Glutamatergic neuron (in vitro differentiated cells): ENCODE measurements around the gene GLT1D1. TPM values are rescaled to one million over a fixed set of nuclear protein-coding genes. Genes with fewer than 3 reads are reported as not detected.

Experiments used
- DNase-seq: peaks from one replicate; pipeline ENCODE4 v3.0.0; 2022
- H3K27ac Mint-ChIP-seq: one replicate; pipeline ENCODE4 v1.8.0; 2020; ENCODE audit warnings: mild to moderate bottlenecking, mixed read lengths, inconsistent platforms; ENCODE audit not compliant: unreplicated experiment
- H3K27me3 Mint-ChIP-seq: one replicate; pipeline ENCODE4 v1.8.0; 2020; ENCODE audit warnings: mild to moderate bottlenecking, moderate library complexity, mixed read lengths, inconsistent platforms; ENCODE audit not compliant: unreplicated experiment
- H3K36me3 Mint-ChIP-seq: one replicate; pipeline ENCODE4 v1.8.0; 2020; ENCODE audit warnings: mild to moderate bottlenecking, mixed read lengths, inconsistent platforms; ENCODE audit not compliant: unreplicated experiment
- H3K4me1 Mint-ChIP-seq: one replicate; pipeline ENCODE4 v1.8.0; 2020; ENCODE audit warnings: mild to moderate bottlenecking, low read depth, mixed read lengths, inconsistent platforms; ENCODE audit not compliant: unreplicated experiment
- H3K4me3 Mint-ChIP-seq: one replicate; pipeline ENCODE4 v1.8.0; 2020; ENCODE audit warnings: mild to moderate bottlenecking, mixed read lengths, inconsistent platforms; ENCODE audit not compliant: unreplicated experiment
- H3K9me3 Mint-ChIP-seq: one replicate; pipeline ENCODE4 v1.8.0; 2020; ENCODE audit warnings: mild to moderate bottlenecking, moderate library complexity, mixed read lengths, inconsistent platforms; ENCODE audit not compliant: unreplicated experiment
- total RNA-seq: library from RNA; stranded (reverse); fragmentation: NEBNext Ultra II Directional; extraction: Animal tissue kit (Norgen Biotek cat#: 25700); gene quantifications from one replicate; pipeline ENCODE4 v1.2.1, GENCODE V29; 2021; ENCODE audit not compliant: unreplicated experiment
- TF ChIP-seq, protein P1 (sequence below): fragments of 200-600 bp; sonication (generic); IDR thresholded peaks from one replicate; pipeline ENCODE4 v1.5.0; 2021; ENCODE audit not compliant: partially characterized antibody, unreplicated experiment

The GLT1D1 gene
- total RNA-seq, 1 donor from 2014 or later: 4.4 TPM

DNA sequence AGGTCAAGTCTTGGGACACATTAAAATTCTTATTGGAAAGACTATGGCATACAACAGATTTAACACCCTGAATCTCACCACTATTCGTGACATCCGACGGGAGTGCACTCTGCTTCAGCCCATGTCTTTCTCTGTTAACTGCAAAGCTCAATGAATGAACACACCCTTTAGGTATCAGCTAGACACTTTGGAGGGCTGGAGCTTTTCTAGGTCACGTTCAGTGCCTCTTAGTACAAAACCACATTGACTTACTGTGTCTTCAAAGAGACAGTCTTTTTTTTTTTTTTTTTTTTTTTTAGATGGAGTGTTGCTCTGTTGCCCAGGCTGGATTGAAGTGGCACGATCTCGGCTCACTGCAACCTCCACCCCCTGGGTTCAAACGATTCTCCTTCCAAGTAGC lies 80.6 kb downstream of the GLT1D1 start:
- Mint-ChIP-seq H3K4me3 (no peak overlapping the region), H3K27ac (no peak overlapping the region), H3K36me3 (no peaks in the 10 kb centered on the region), H3K4me1 (peaks cover 6% of the 10 kb centered on the region), H3K27me3 (peaks cover 2% of the 10 kb centered on the region), H3K9me3 (peaks cover 17% of the 10 kb centered on the region)
- TF ChIP-seq, protein P1, sequence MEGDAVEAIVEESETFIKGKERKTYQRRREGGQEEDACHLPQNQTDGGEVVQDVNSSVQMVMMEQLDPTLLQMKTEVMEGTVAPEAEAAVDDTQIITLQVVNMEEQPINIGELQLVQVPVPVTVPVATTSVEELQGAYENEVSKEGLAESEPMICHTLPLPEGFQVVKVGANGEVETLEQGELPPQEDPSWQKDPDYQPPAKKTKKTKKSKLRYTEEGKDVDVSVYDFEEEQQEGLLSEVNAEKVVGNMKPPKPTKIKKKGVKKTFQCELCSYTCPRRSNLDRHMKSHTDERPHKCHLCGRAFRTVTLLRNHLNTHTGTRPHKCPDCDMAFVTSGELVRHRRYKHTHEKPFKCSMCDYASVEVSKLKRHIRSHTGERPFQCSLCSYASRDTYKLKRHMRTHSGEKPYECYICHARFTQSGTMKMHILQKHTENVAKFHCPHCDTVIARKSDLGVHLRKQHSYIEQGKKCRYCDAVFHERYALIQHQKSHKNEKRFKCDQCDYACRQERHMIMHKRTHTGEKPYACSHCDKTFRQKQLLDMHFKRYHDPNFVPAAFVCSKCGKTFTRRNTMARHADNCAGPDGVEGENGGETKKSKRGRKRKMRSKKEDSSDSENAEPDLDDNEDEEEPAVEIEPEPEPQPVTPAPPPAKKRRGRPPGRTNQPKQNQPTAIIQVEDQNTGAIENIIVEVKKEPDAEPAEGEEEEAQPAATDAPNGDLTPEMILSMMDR: no peak
- DNase-seq: no peak

DNA sequence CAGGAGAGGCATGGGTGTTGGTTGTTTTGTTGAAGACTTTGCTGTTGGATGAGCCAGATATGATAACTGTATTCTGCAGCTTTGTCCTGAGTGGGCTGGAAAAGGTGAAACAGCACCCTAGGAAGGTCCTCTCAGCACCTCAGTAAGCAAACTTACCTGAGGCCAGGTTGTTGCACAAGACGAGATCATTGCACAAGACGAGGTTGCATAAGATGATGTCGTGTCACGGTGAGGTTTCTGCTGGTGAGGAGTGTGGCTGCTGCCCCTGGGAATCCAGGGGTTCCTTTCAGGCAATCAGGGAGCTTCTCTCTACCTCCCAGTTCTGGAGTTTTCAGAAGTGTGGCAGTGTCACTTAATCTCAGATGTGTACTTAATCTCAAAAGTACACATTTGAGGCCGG lies 85.6 kb downstream of the GLT1D1 start:
- Mint-ChIP-seq H3K27ac (no peak overlapping the region), H3K36me3 (peaks cover 6% of the 10 kb centered on the region), H3K4me3 (no peak overlapping the region), H3K9me3 (peaks cover 7% of the 10 kb centered on the region), H3K4me1 (no peaks in the 10 kb centered on the region), H3K27me3 (peaks cover 6% of the 10 kb centered on the region)
- TF ChIP-seq, protein P1: no peak
- DNase-seq: no peak

DNA sequence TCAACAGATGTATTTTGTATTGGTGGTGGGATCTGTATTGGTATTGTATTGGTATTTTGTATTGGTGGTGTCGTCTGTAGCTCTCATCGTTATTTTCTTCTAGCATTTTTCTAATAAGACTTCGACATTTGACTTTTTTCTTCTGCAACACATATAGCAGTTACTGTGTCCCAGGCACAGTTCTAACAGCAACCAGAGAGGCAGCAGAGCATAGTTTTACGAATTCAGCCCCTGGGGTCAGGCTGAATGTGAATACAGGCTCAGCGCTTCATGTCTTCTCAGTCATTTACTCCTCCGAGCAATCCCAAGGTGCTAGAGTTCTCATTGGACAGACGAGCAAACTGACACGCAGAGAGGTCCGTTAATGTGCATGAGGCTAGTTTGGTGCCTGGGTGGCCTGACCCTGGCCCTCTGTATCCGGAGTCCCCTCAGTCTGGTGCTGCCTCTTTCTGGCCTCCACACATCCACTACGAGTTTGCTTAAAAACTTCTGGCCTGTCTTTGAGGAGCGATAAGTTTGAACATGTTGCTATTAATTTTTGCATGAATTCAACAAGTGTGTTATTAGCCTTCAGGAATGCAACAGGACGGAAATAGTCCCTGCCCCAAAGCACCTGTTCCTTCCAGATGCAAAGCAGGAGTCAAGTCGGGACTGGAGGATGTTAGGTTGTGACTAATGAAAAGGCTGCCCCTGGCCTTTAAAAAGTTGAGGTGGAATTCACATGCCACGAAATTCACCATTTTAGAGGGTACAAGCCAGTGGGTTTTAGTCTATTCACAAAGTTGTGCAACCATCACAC lies 87.0 kb downstream of the GLT1D1 start:
- TF ChIP-seq, protein P1: no peak
- H3K4me1 Mint-ChIP-seq: no peaks in the 10 kb centered on the region
- H3K9me3 Mint-ChIP-seq: peaks cover 7% of the 10 kb centered on the region
- no peak overlapping the region for H3K27ac Mint-ChIP-seq
- no peak overlapping the region for H3K4me3 Mint-ChIP-seq
- DNase-seq: no peak
- H3K36me3 Mint-ChIP-seq: peaks cover 6% of the 10 kb centered on the region
- H3K27me3 Mint-ChIP-seq: peaks cover 6% of the 10 kb centered on the region

DNA sequence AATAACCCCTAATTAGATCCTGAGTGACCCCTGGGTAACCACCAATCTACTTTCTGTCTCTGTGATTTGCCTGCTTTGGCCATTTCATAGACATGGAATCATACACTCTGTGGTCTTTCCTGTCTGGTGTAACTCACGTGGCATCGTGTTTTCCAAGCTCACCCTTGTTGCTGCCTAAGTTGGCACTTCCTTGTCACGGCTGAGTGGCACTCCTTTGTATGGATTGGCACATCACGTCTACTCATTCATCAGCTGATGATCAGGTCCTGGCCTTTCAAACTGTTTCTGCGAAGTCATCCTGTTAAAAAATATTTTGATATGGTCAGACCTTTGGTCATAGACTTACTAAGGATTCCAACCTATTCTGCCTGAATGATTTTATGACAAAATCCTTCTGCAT lies 87.7 kb downstream of the GLT1D1 start:
- peaks cover 6% of the 10 kb centered on the region for H3K27me3 Mint-ChIP-seq
- no peak overlapping the region for H3K4me3 Mint-ChIP-seq
- H3K4me1 Mint-ChIP-seq: no peaks in the 10 kb centered on the region
- peaks cover 10% of the 10 kb centered on the region for H3K9me3 Mint-ChIP-seq
- no peak for DNase-seq
- H3K36me3 Mint-ChIP-seq: peaks cover 9% of the 10 kb centered on the region
- no peak overlapping the region for H3K27ac Mint-ChIP-seq
- TF ChIP-seq, protein P1: no peak

DNA sequence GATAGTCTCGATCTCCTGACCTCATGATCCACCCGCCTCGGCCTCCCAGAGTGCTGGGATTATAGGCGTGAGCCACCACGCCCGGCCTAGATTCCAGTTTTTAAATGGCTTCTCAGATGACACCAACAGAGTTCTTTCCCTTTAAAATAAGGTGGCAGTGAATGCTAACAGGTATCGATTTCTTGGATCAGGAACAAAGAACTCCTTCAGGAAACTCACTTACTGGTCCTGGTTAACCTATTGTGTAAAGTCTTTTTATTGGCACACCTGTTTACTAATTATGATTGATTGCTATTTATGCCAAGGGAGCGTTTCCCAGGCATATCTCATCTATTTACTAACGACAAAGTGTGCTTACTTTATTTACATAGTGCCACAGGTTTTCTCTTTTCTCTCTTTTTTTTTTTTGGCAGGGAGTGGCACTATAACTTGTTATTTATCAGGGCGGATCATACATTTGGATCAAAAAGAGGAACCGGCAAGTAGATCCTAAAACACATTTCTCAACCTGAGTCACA lies 89.7 kb downstream of the GLT1D1 start:
- TF ChIP-seq, protein P1: no peak
- no peaks in the 10 kb centered on the region for H3K4me1 Mint-ChIP-seq
- peaks cover 12% of the 10 kb centered on the region for H3K9me3 Mint-ChIP-seq
- no peak for DNase-seq
- peaks cover 6% of the 10 kb centered on the region for H3K27me3 Mint-ChIP-seq
- H3K4me3 Mint-ChIP-seq: no peak overlapping the region
- H3K36me3 Mint-ChIP-seq: peaks cover 10% of the 10 kb centered on the region
- no peak overlapping the region for H3K27ac Mint-ChIP-seq
